Measurements from ENCODE around the gene UQCR10. TPM values are rescaled to one million over a fixed set of nuclear protein-coding genes. Genes with fewer than 3 reads are reported as not detected.
"Not testable (repeated sequence)": the region's sequence is repeated elsewhere in the genome, so short reads cannot be mapped to it uniquely, and the experiment has no call there.

The UQCR10 gene
- total RNA-seq, 4 donors from 2014 or later = 33.6 to 85.7 (median 66.8) TPM

GRCh38 chr22:29750559-29751538, 16.3 kb upstream of the UQCR10 start:
- WGBS = 87% methylated on average over 10 of the region's 11 CpGs
- H3K27ac ChIP-seq = no peak overlapping the region

GRCh38 chr22:29751669-29752068, 15.5 kb upstream of the UQCR10 start:
- peaks cover 18% of the 10 kb centered on the region for H3K36me3 ChIP-seq
- H3K27me3 ChIP-seq = no peaks in the 10 kb centered on the region
- no peak for TF ChIP-seq POLR2A (IDR thresholded peaks at IDR 0.05)
- TF ChIP-seq POLR2AphosphoS5 (IDR thresholded peaks at IDR 0.05) = no peak
- no peak for TF ChIP-seq CTCF (IDR thresholded peaks at IDR 0.05)
- no peak for TF ChIP-seq EP300 (IDR thresholded peaks at IDR 0.05)
- H3K4me3 ChIP-seq = no peak overlapping the region
- 95% methylated on average over 2 of the region's 2 CpGs for WGBS
- H3K9me3 ChIP-seq = no peaks in the 10 kb centered on the region
- H3K27ac ChIP-seq = no peak overlapping the region
- no peaks in the 10 kb centered on the region for H3K4me1 ChIP-seq
- no peak for DNase-seq (ENCODE audit: low spot score in 2 of 2)

More at GRCh38 chr22:29750559-29751538, 16.3 kb upstream of the UQCR10 start:
- DNase-seq (ENCODE audit: low spot score in 2 of 2) = no peak
- no peak overlapping the region for H3K4me3 ChIP-seq
- no peaks in the 10 kb centered on the region for H3K4me1 ChIP-seq
- H3K27me3 ChIP-seq = no peaks in the 10 kb centered on the region
- H3K36me3 ChIP-seq = peaks cover 26% of the 10 kb centered on the region
- TF ChIP-seq POLR2AphosphoS5 (IDR thresholded peaks at IDR 0.05) (no peak), POLR2A (IDR thresholded peaks at IDR 0.05) (no peak), EP300 (IDR thresholded peaks at IDR 0.05) (no peak), CTCF (IDR thresholded peaks at IDR 0.05) (no peak)
- H3K9me3 ChIP-seq = no peaks in the 10 kb centered on the region

- no peaks in the 10 kb centered on the region for H3K36me3 ChIP-seq
- no peak overlapping the region for H3K4me3 ChIP-seq
- no peaks in the 10 kb centered on the region for H3K9me3 ChIP-seq
- no peak overlapping the region for H3K27ac ChIP-seq
- TF ChIP-seq CTCF (IDR thresholded peaks at IDR 0.05) (no peak), POLR2A (IDR thresholded peaks at IDR 0.05) (no peak), EP300 (IDR thresholded peaks at IDR 0.05) (no peak), POLR2AphosphoS5 (IDR thresholded peaks at IDR 0.05) (no peak)
- H3K4me1 ChIP-seq = no peaks in the 10 kb centered on the region
- no peak for DNase-seq (ENCODE audit: low spot score in 2 of 2)
- WGBS = 68% methylated on average over 5 of the region's 16 CpGs
- no peaks in the 10 kb centered on the region for H3K27me3 ChIP-seq
These were observed 13.1 kb upstream of the UQCR10 start for GRCh38 chr22:29753808-29754657.

GRCh38 chr22:29754658-29755395, 12.3 kb upstream of the UQCR10 start:
- H3K36me3 ChIP-seq; DNase-seq (ENCODE audit: low spot score in 2 of 2): not testable (repeated sequence)

GRCh38 chr22:29755889-29756288, 11.3 kb upstream of the UQCR10 start:
- Histone ChIP-seq H3K9me3 (no peaks in the 10 kb centered on the region), H3K4me3 (no peak overlapping the region), H3K36me3 (no peaks in the 10 kb centered on the region), H3K4me1 (no peaks in the 10 kb centered on the region), H3K27me3 (no peaks in the 10 kb centered on the region), H3K27ac (no peak overlapping the region)
- TF ChIP-seq POLR2AphosphoS5 (IDR thresholded peaks at IDR 0.05) (no peak), EP300 (IDR thresholded peaks at IDR 0.05) (no peak), CTCF (IDR thresholded peaks at IDR 0.05) (no peak), POLR2A (IDR thresholded peaks at IDR 0.05) (no peak)
- DNase-seq (ENCODE audit: low spot score in 2 of 2) = no peak
- 94% methylated on average over 6 of the region's 9 CpGs for WGBS

More at GRCh38 chr22:29754658-29755395, 12.3 kb upstream of the UQCR10 start:
- H3K4me1 ChIP-seq, H3K27ac ChIP-seq, H3K4me3 ChIP-seq, H3K27me3 ChIP-seq, H3K9me3 ChIP-seq: not testable (repeated sequence)
- 88% methylated on average over 11 of the region's 11 CpGs for WGBS

Measured in suprapubic skin (tissue), 4 donors.